Suprapubic skin (tissue), 4 donors: ENCODE results near the gene GNAI3.

ENCODE experiments used
- CTCF ChIP-seq, 2 donors: fragments of 200-600 bp in 1 of 2; fragments of 450-650 bp in 1 of 2; sonication (generic) in 1 of 2; IDR thresholded peaks; one replicate each; pipeline ENCODE4 v1.5.1; 2016 to 2019; ENCODE audit warnings: antibody characterized with exemption in 2 of 2, mild to moderate bottlenecking in 1 of 2, moderate library complexity in 1 of 2
- EP300 ChIP-seq: sonication (generic); formaldehyde crosslinking; IDR thresholded peaks from one replicate; pipeline ENCODE4 v1.6.1; 2017; ENCODE audit warnings: antibody characterized with exemption
- POLR2A ChIP-seq, 2 donors: fragments of 450-650 bp; IDR thresholded peaks; one replicate each; pipeline ENCODE4 v1.6.1; 2017; ENCODE audit warnings: antibody characterized with exemption in 2 of 2, mild to moderate bottlenecking in 2 of 2, moderate library complexity in 2 of 2
- POLR2AphosphoS5 ChIP-seq, 3 donors: sonication (generic); formaldehyde crosslinking; IDR thresholded peaks; one replicate each; pipeline ENCODE4 v1.6.1; 2017; ENCODE audit warnings: antibody characterized with exemption in 3 of 3

GRCh38 chr1:109530457-109531087, 17.8 kb upstream of the GNAI3 start:
- TF ChIP-seq CTCF (IDR thresholded peaks at IDR 0.05) (no peak), EP300 (no peak), POLR2A (IDR thresholded peaks at IDR 0.05) (no peak), POLR2AphosphoS5 (IDR thresholded peaks at IDR 0.05) (no peak)
